SK-N-SH (cell line): ENCODE results near the gene FGD6.

ENCODE experiments used
- EZH2phosphoT487 ChIP-seq: fragments of 200-600 bp; sonication (generic); IDR thresholded peaks from 2 replicates; pipeline ENCODE4 v1.6.1; 2017; ENCODE audit warnings: low read depth, mixed run types, mild to moderate bottlenecking, antibody characterized with exemption, moderate library complexity, borderline replicate concordance
- GATA2 ChIP-seq: sonication (generic); formaldehyde crosslinking; IDR thresholded peaks from 2 replicates; pipeline ENCODE4 v1.5.0; 2020; ENCODE audit warnings: mild to moderate bottlenecking, missing genetic modification reagents
- RAD21 ChIP-seq: IDR thresholded peaks from 2 replicates; pipeline ENCODE4 v1.6.1; 2012; ENCODE audit warnings: mild to moderate bottlenecking, low read length
- RFX5 ChIP-seq: IDR thresholded peaks from 2 replicates; pipeline ENCODE4 v1.6.1; 2012; ENCODE audit warnings: mild to moderate bottlenecking, improper control_type of control experiment, low read length
- SIN3A ChIP-seq: IDR thresholded peaks from 2 replicates; pipeline ENCODE4 v1.6.1; 2012; ENCODE audit warnings: low read depth, mild to moderate bottlenecking, low read length, moderate library complexity, borderline replicate concordance
- SMC3 ChIP-seq: IDR thresholded peaks from 2 replicates; pipeline ENCODE4 v1.6.1; 2012; ENCODE audit warnings: low read depth, low read length, improper control_type of control experiment
- YY1 ChIP-seq: IDR thresholded peaks from 2 replicates; pipeline ENCODE4 v1.4.0; 2012; ENCODE audit warnings: low read depth, mild to moderate bottlenecking
- TF ChIP-seq, protein P1 (sequence below): fragments of 200-600 bp; sonication (generic); IDR thresholded peaks from 2 replicates; pipeline ENCODE4 v1.6.1; 2017; ENCODE audit warnings: antibody characterized with exemption, mild to moderate bottlenecking, moderate library complexity

- TF ChIP-seq, protein P1, sequence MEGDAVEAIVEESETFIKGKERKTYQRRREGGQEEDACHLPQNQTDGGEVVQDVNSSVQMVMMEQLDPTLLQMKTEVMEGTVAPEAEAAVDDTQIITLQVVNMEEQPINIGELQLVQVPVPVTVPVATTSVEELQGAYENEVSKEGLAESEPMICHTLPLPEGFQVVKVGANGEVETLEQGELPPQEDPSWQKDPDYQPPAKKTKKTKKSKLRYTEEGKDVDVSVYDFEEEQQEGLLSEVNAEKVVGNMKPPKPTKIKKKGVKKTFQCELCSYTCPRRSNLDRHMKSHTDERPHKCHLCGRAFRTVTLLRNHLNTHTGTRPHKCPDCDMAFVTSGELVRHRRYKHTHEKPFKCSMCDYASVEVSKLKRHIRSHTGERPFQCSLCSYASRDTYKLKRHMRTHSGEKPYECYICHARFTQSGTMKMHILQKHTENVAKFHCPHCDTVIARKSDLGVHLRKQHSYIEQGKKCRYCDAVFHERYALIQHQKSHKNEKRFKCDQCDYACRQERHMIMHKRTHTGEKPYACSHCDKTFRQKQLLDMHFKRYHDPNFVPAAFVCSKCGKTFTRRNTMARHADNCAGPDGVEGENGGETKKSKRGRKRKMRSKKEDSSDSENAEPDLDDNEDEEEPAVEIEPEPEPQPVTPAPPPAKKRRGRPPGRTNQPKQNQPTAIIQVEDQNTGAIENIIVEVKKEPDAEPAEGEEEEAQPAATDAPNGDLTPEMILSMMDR: no peak
- TF ChIP-seq EZH2phosphoT487: no peak
- TF ChIP-seq YY1: no peak
- TF ChIP-seq SIN3A: no peak
- TF ChIP-seq GATA2 (CRISPR knock-in tag): no peak
- TF ChIP-seq SMC3: no peak
- TF ChIP-seq RAD21: no peak
- no peak for TF ChIP-seq RFX5
These were observed 49.0 kb upstream of the FGD6 start for GRCh38 chr12:95266254-95266653.
